Peyer's patch (tissue), 4 donors: ENCODE measurements around the gene DTX4.
A peak's percentile ranks its signal among the peaks of the same experiment; 100 is the strongest.

Experiments used
- POLR2A ChIP-seq, 2 donors: fragments of 450-650 bp; IDR thresholded peaks; one replicate each; pipeline ENCODE4 v1.5.1; 2017; ENCODE audit warnings: antibody characterized with exemption in 2 of 2, mild to moderate bottlenecking in 2 of 2, moderate library complexity in 2 of 2
- TF ChIP-seq, protein P1 (sequence below), 6 experiments: fragments of 450-650 bp in 4 of 6; fragments of 200-600 bp in 2 of 6; sonication (generic) in 1 of 6; IDR thresholded peaks; one replicate each; pipeline ENCODE4 v1.5.1; 2017 to 2019; ENCODE audit warnings: antibody characterized with exemption in 6 of 6, mild to moderate bottlenecking in 3 of 6, moderate library complexity in 1 of 6

DNA sequence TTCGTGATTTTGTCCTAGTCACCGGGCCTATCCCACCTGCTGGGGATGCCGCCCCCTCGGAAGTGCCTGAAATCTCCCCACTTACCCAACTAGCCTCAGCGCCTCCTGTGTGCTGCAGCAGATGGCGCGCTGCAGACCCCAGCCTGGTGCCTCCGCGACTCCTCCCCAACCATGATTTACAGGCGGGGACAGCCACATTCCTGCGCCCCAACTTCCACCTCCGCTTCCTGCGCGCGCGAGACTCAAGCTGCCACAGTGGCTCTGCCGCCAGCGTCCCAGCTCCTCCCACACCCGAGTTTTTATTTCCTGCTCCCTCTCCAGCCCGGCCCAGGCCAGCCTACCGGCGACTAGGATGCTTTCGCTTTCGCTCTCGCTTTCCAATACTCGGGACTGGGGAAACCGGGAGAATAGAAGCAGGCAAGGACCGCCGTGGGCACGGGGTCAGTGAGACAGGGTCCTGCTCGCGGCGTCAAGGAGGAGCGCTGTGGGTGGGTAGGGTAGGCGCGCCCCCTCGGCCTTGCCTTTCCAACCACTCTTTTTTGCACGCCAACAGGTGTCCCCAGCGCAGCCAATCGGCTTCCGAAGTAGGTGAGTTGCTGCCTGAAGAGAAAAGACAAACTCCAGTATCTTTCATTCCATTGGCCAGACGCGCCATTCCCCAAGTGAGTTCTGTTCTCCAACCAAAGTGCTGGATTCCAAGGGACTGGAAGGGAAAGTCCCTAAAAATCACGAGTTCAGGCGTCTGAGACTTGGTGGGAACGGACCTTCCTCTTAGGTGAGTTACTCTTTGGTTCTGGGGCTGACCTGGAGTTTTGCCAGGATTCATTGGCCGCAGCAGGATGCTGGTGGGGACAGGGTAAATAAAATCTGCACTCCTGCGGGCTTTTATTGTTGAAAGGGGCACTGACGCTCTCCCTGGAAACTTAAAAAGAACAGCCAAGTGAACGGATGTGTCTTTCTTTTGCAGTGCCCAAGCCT lies 29.1 kb upstream of the DTX4 start, which contains the start of gene FAM111A:
- TF ChIP-seq, protein P1, sequence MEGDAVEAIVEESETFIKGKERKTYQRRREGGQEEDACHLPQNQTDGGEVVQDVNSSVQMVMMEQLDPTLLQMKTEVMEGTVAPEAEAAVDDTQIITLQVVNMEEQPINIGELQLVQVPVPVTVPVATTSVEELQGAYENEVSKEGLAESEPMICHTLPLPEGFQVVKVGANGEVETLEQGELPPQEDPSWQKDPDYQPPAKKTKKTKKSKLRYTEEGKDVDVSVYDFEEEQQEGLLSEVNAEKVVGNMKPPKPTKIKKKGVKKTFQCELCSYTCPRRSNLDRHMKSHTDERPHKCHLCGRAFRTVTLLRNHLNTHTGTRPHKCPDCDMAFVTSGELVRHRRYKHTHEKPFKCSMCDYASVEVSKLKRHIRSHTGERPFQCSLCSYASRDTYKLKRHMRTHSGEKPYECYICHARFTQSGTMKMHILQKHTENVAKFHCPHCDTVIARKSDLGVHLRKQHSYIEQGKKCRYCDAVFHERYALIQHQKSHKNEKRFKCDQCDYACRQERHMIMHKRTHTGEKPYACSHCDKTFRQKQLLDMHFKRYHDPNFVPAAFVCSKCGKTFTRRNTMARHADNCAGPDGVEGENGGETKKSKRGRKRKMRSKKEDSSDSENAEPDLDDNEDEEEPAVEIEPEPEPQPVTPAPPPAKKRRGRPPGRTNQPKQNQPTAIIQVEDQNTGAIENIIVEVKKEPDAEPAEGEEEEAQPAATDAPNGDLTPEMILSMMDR (IDR thresholded peaks at IDR 0.05) = peak in 3 of 6 experiments; percentile 3 to 20 (median 7)
- peak; percentile 51 to 68 for TF ChIP-seq POLR2A (IDR thresholded peaks at IDR 0.05)
